ENCODE results near the gene PATJ.
A peak's percentile ranks its signal among the peaks of the same experiment; 100 is the strongest.

Gene PATJ

GRCh38 chr1:62064829-62065407, 322.6 kb downstream of the PATJ start:
- DNase-seq (ENCODE audit: extremely low read depth, low read depth): no peak
- no peak overlapping the region for H3K4me3 ChIP-seq (replicated peaks; ENCODE audit: low read depth, low read length)
- no peak for TF ChIP-seq CTCF (IDR thresholded peaks at IDR 0.05; ENCODE audit: low read depth, low read length, missing control alignments)

GRCh38 chr1:62066713-62067112, 324.4 kb downstream of the PATJ start:
- no peak overlapping the region for H3K4me3 ChIP-seq (replicated peaks; ENCODE audit: low read depth, low read length)
- DNase-seq (ENCODE audit: extremely low read depth, low read depth): no peak
- no peak for TF ChIP-seq CTCF (IDR thresholded peaks at IDR 0.05; ENCODE audit: low read depth, low read length, missing control alignments)

GRCh38 chr1:62068416-62068843, 326.1 kb downstream of the PATJ start:
- DNase-seq (ENCODE audit: extremely low read depth, low read depth): no peak
- H3K4me3 ChIP-seq (replicated peaks; ENCODE audit: low read depth, low read length): no peak overlapping the region
- TF ChIP-seq CTCF (IDR thresholded peaks at IDR 0.05; ENCODE audit: low read depth, low read length, missing control alignments): no peak

GRCh38 chr1:62068978-62069377, 326.7 kb downstream of the PATJ start:
- DNase-seq (ENCODE audit: extremely low read depth, low read depth): no peak
- no peak for TF ChIP-seq CTCF (IDR thresholded peaks at IDR 0.05; ENCODE audit: low read depth, low read length, missing control alignments)
- H3K4me3 ChIP-seq (replicated peaks; ENCODE audit: low read depth, low read length): no peak overlapping the region

- DNase-seq (ENCODE audit: extremely low read depth, low read depth): no peak
- H3K4me3 ChIP-seq (replicated peaks; ENCODE audit: low read depth, low read length): no peak overlapping the region
- TF ChIP-seq CTCF (IDR thresholded peaks at IDR 0.05; ENCODE audit: low read depth, low read length, missing control alignments): peak; percentile 49
Observed at GRCh38 chr1:62070384-62071011, 328.2 kb downstream of the PATJ start.

- TF ChIP-seq CTCF (IDR thresholded peaks at IDR 0.05; ENCODE audit: low read depth, low read length, missing control alignments): no peak
- H3K4me3 ChIP-seq (replicated peaks; ENCODE audit: low read depth, low read length): no peak overlapping the region
- DNase-seq (ENCODE audit: extremely low read depth, low read depth): no peak
Observed at GRCh38 chr1:62071695-62072094, 329.4 kb downstream of the PATJ start.

Measured in HFF-Myc (cell line).